T-helper 1 cell treated with Interleukin-12 subunit alpha and Interleukin-12 subunit beta and Interleukin-4 antibody, amounts not matched to agents 30 ng/mL and 1 ng/mL, for 36 hours (primary cell): ENCODE results near the gene PKP1. TPM values are rescaled to one million over a fixed set of nuclear protein-coding genes. Genes with fewer than 3 reads are reported as not detected.

Source experiments
- total RNA-seq: library from RNA; stranded (reverse); gene quantifications from 2 replicates; pipeline ENCODE4 v1.2.3, GENCODE V29; 2022

The PKP1 gene
- total RNA-seq, 1 donor from 2014 or later, result not detected

Other genes with a start within 250 kb of the PKP1 start
- not detected in 2 replicates for gene CACNA1S, start 171.1 kb upstream of the PKP1 start, total RNA-seq
- gene ASCL5, start 156.3 kb upstream of the PKP1 start, total RNA-seq, result not detected in 2 replicates
- 12.5 and 16.1 TPM in 2 replicates for gene TMEM9, start 129.0 kb upstream of the PKP1 start, total RNA-seq
- gene IGFN1, start 92.7 kb upstream of the PKP1 start, total RNA-seq, result not detected in 2 replicates
- gene TNNT2, start 94.2 kb downstream of the PKP1 start, total RNA-seq, result not detected in 2 replicates
- not detected in 2 replicates for gene LAD1, start 115.8 kb downstream of the PKP1 start, total RNA-seq
- gene TNNI1, start 138.2 kb downstream of the PKP1 start, total RNA-seq, result 0.12 TPM in 1 of 2 replicates, not detected in the other
- gene PHLDA3, start 185.7 kb downstream of the PKP1 start, total RNA-seq, result 28.1 and 29.4 TPM in 2 replicates
- gene CSRP1, start 223.6 kb downstream of the PKP1 start, total RNA-seq, result 77.1 and 77.9 TPM in 2 replicates